Panc1 (cell line): ENCODE measurements around the gene CLCN6. TPM values are rescaled to one million over a fixed set of nuclear protein-coding genes. Genes with fewer than 3 reads are reported as not detected.

Experiments
- ATAC-seq: fragments of 200-7000 bp; cut with Tn5 transposase; 2 replicates; pipeline ENCODE4 v1.9.1; 2020; ENCODE audit warnings: mild to moderate bottlenecking, moderate library complexity
- BruUV-seq: library from RNA; stranded (reverse); fragments of 400-500 nt; replicated peaks from 2 replicates; lab custom pipeline; 2021; lab: Mats Ljungman, UMichigan
- CTCF ChIA-PET: fragments of 300-600 bp; sonication (Branson Sonifier 250); formaldehyde crosslinking; loops from one replicate; lab custom pipeline; 2022; ENCODE audit warnings: antibody characterized with exemption; lab: Charles Lee
- POLR2A ChIA-PET: fragments of 300-600 bp; sonication (Branson Sonifier 250); formaldehyde crosslinking; loops from one replicate; lab custom pipeline; 2022; ENCODE audit warnings: antibody characterized with exemption; lab: Charles Lee
- DNase-seq: peaks from one replicate; pipeline ENCODE4 v3.0.0-alpha.2; 2010; ENCODE audit warnings: low read depth, low spot score
- H3K27ac ChIP-seq: 2 replicates; pipeline ENCODE4 v1.5.1; 2011; ENCODE audit warnings: mild to moderate bottlenecking, low read length, inconsistent platforms
- H3K27me3 ChIP-seq: fragments of 200-500 bp; sonication (Bioruptor generic); 2 replicates; pipeline ENCODE4 v1.6.0; 2014; ENCODE audit warnings: low read length, inconsistent platforms; ENCODE audit not compliant: control insufficient read depth, insufficient read depth
- H3K36me3 ChIP-seq: fragments of 200-500 bp; sonication (Bioruptor generic); 2 replicates; pipeline ENCODE4 v1.5.1; 2014; ENCODE audit warnings: inconsistent platforms, mild to moderate bottlenecking, low read length, moderate library complexity; ENCODE audit not compliant: control insufficient read depth, insufficient read depth
- H3K4me1 ChIP-seq: 2 replicates; pipeline ENCODE4 v1.5.1; 2011; ENCODE audit warnings: inconsistent platforms, mild to moderate bottlenecking, low read length, moderate library complexity; ENCODE audit not compliant: control insufficient read depth, insufficient read depth
- H3K4me3 ChIP-seq, 2 experiments: 2 replicates each; pipeline ENCODE4 v1.5.1; 2011 to 2012; ENCODE audit warnings: low read depth in 2 of 2, low read length in 2 of 2, mild to moderate bottlenecking in 2 of 2, inconsistent platforms in 1 of 2, moderate library complexity in 1 of 2
- H3K9me3 ChIP-seq: fragments of 200-500 bp; sonication (Bioruptor generic); 2 replicates; pipeline ENCODE4 v1.5.1; 2014; ENCODE audit warnings: low read depth, mild to moderate bottlenecking, inconsistent platforms, low read length, moderate library complexity; ENCODE audit not compliant: control insufficient read depth, insufficient read depth
- CTCF ChIP-seq: fragments of 450-650 bp; IDR thresholded peaks from 2 replicates; pipeline ENCODE4 v1.5.1; 2017; ENCODE audit warnings: mild to moderate bottlenecking
- POLR2AphosphoS5 ChIP-seq: IDR thresholded peaks from 2 replicates; pipeline ENCODE4 v1.6.1; 2012; ENCODE audit warnings: mild to moderate bottlenecking, low read depth, low read length, moderate library complexity
- REST ChIP-seq, 2 experiments: IDR thresholded peaks; 2 replicates each; pipeline ENCODE4 v1.6.1; 2011 to 2012; ENCODE audit warnings: low read depth in 2 of 2, control low read depth in 1 of 2, low read length in 1 of 2, mild to moderate bottlenecking in 1 of 2, moderate library complexity in 1 of 2; ENCODE audit not compliant: insufficient read depth in 1 of 2
- SIN3A ChIP-seq: IDR thresholded peaks from 2 replicates; pipeline ENCODE4 v1.6.1; 2012; ENCODE audit warnings: low read depth, mild to moderate bottlenecking, low read length, moderate library complexity, borderline replicate concordance; ENCODE audit not compliant: insufficient read depth
- TCF7L2 ChIP-seq: IDR thresholded peaks from 2 replicates; pipeline ENCODE4 v1.6.1; 2011; ENCODE audit warnings: mild to moderate bottlenecking, low read depth, low read length, inconsistent platforms
- in situ Hi-C: cut with HindIII; loops from 2 replicates; pipeline ENCODE4 v1.10.0; 2016; ENCODE audit warnings: low sequenced_read_pairs, low pct_unique_long_range_greater_than_20kb
- intact Hi-C: fragments of 100-400 bp; cut with micrococcal nuclease; formaldehyde crosslinking; loops from one replicate; pipeline ENCODE4 v1.10.0; 2022; ENCODE audit not compliant: unreplicated experiment
- total RNA-seq: library from RNA; stranded (reverse); gene quantifications from one replicate; pipeline ENCODE4 v1.2.1, GENCODE V29; 2021; ENCODE audit not compliant: unreplicated experiment

The CLCN6 gene
- total RNA-seq, 1 experiment from 2014 or later: 23.6 TPM

- Histone ChIP-seq H3K9me3 (no peaks in the 10 kb centered on the region), H3K4me3 (no peak overlapping the region), H3K27ac (no peak overlapping the region), H3K4me1 (peaks cover 26% of the 10 kb centered on the region), H3K36me3 (no peaks in the 10 kb centered on the region; the same call in 1 of the 2 replicates), H3K27me3 (no peaks in the 10 kb centered on the region)
- ChIA-PET CTCF (no interaction called here), POLR2A (no interaction called here)
- no peak for ATAC-seq
- in situ Hi-C loops (no loop called here), intact Hi-C loops (no loop called here)
- DNase-seq: no peak
- TF ChIP-seq TCF7L2 (no peak), POLR2AphosphoS5 (no peak), SIN3A (no peak), CTCF (no peak), REST (IDR thresholded peaks at IDR 0.05; ENCODE audit: insufficient read depth in 1 of 2, low read depth in 2 of 2, low read length in 1 of 2) (no peak)
- BruUV-seq: no TSS peak
Observed at GRCh38 chr1:11800756-11801433, 5.1 kb upstream of the CLCN6 start.

GRCh38 chr1:11802616-11802972 lies 3.4 kb upstream of the CLCN6 start:
- intact Hi-C loops: no loop called here
- no TSS peak for BruUV-seq
- H3K9me3 ChIP-seq: no peaks in the 10 kb centered on the region
- in situ Hi-C loops: no loop called here
- DNase-seq: no peak
- peaks cover 36% of the 10 kb centered on the region for H3K4me1 ChIP-seq
- ATAC-seq: no peak
- ChIA-PET CTCF (interaction anchor here (0.7 kb wide), 1 partner anchor 18 kb away, joined by 3 read pairs; no protein-coding TSS in a partner anchor), POLR2A (no interaction called here)
- TF ChIP-seq TCF7L2: no peak
- TF ChIP-seq SIN3A: no peak
- no peak for TF ChIP-seq REST (IDR thresholded peaks at IDR 0.05; ENCODE audit: insufficient read depth in 1 of 2, low read depth in 2 of 2, low read length in 1 of 2)
- no peak for TF ChIP-seq CTCF
- no peak for TF ChIP-seq POLR2AphosphoS5
- H3K27me3 ChIP-seq: no peaks in the 10 kb centered on the region
- 0 out of 4 replicates have a peak overlapping the region, but pooled peaks of 1 of the 2 experiments have one; percentile 6 for H3K4me3 ChIP-seq
- H3K36me3 ChIP-seq: no peaks in the 10 kb centered on the region; the same call in none of the 2 replicates
- H3K27ac ChIP-seq: peak overlapping the region; percentile 55
